Measurements from ENCODE around the gene WBP2. TPM values are rescaled to one million over a fixed set of nuclear protein-coding genes. Genes with fewer than 3 reads are reported as not detected.

WBP2 gene
- total and polyA plus RNA-seq, 2 of the 13 experiments (the other 11 are each of a cell fraction or from before 2014, with no cell fraction given) = 29.2 to 29.5 TPM

GRCh38 chr17:75848523-75849278 lies 6.4 kb downstream of the WBP2 start (continued):
- TF ChIP-seq EEA1 (CRISPR knock-in tag; IDR thresholded peaks at IDR 0.05; ENCODE audit: borderline replicate concordance) (no peak), ZSCAN30 (CRISPR knock-in tag; IDR thresholded peaks at IDR 0.05) (no peak), ZNF501 (CRISPR knock-in tag; IDR thresholded peaks at IDR 0.05) (peak; percentile 50; the same call in 1 of the 2 replicates), ZNF547 (CRISPR knock-in tag; IDR thresholded peaks at IDR 0.05) (no peak), NFE2 (CRISPR knock-in tag; IDR thresholded peaks at IDR 0.05) (no peak), ZNF609 (CRISPR knock-in tag; IDR thresholded peaks at IDR 0.05; ENCODE audit: borderline replicate concordance) (peak; percentile 68; the same call in 1 of the 2 replicates), ZNF143 (CRISPR knock-in tag; IDR thresholded peaks at IDR 0.05) (no peak), PHF5A (CRISPR knock-in tag; IDR thresholded peaks at IDR 0.05; ENCODE audit: low read depth, unreplicated experiment) (no peak), SSRP1 (CRISPR knock-in tag; IDR thresholded peaks at IDR 0.05) (no peak), GZF1 (CRISPR knock-in tag; IDR thresholded peaks at IDR 0.05) (no peak), UBTF (CRISPR knock-in tag; IDR thresholded peaks at IDR 0.05) (no peak), FOXK2 (IDR thresholded peaks at IDR 0.05) (no peak), CEBPB (IDR thresholded peaks at IDR 0.05; ENCODE audit: borderline replicate concordance, low read depth, low read length) (no peak)
- TF ChIP-seq, protein P1, sequence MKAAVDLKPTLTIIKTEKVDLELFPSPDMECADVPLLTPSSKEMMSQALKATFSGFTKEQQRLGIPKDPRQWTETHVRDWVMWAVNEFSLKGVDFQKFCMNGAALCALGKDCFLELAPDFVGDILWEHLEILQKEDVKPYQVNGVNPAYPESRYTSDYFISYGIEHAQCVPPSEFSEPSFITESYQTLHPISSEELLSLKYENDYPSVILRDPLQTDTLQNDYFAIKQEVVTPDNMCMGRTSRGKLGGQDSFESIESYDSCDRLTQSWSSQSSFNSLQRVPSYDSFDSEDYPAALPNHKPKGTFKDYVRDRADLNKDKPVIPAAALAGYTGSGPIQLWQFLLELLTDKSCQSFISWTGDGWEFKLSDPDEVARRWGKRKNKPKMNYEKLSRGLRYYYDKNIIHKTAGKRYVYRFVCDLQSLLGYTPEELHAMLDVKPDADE (CRISPR knock-in tag; IDR thresholded peaks at IDR 0.05) = no peak
- TF ChIP-seq, protein P2, sequence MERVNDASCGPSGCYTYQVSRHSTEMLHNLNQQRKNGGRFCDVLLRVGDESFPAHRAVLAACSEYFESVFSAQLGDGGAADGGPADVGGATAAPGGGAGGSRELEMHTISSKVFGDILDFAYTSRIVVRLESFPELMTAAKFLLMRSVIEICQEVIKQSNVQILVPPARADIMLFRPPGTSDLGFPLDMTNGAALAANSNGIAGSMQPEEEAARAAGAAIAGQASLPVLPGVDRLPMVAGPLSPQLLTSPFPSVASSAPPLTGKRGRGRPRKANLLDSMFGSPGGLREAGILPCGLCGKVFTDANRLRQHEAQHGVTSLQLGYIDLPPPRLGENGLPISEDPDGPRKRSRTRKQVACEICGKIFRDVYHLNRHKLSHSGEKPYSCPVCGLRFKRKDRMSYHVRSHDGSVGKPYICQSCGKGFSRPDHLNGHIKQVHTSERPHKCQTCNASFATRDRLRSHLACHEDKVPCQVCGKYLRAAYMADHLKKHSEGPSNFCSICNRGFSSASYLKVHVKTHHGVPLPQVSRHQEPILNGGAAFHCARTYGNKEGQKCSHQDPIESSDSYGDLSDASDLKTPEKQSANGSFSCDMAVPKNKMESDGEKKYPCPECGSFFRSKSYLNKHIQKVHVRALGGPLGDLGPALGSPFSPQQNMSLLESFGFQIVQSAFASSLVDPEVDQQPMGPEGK (CRISPR knock-in tag; IDR thresholded peaks at IDR 0.05) = peak; percentile 88

Data from HepG2 (cell line).